SU-DHL-6 (cell line): ENCODE data around the gene PTGER2.

Experiments used
- CTCF ChIP-seq: fragments of 200-600 bp; sonication (generic); IDR thresholded peaks from one replicate; pipeline ENCODE4 v1.5.1; 2017; ENCODE audit warnings: antibody characterized with exemption, mild to moderate bottlenecking, low read length, moderate library complexity; ENCODE audit not compliant: insufficient read depth, poor library complexity, severe bottlenecking
- EZH2phosphoT487 ChIP-seq: fragments of 200-600 bp; sonication (generic), shearing (Covaris generic); conservative IDR thresholded peaks from 2 replicates; pipeline ENCODE4 v1.6.1; 2018; ENCODE audit warnings: mild to moderate bottlenecking, antibody characterized with exemption, low read length, moderate library complexity, mixed read lengths

- no peak for TF ChIP-seq CTCF
- no peak for TF ChIP-seq EZH2phosphoT487
Measured at GRCh38 chr14:52272375-52272774, 41.7 kb upstream of the PTGER2 start.
